Neural cell (in vitro differentiated cells): Measurements from ENCODE around the gene ACE. TPM values are rescaled to one million over a fixed set of nuclear protein-coding genes. Genes with fewer than 3 reads are reported as not detected.

Experiments
- H2AFZ ChIP-seq: fragments of 200-600, 300-800 bp; sonication (generic), shearing (Covaris generic); 2 replicates; pipeline ENCODE4 v1.6.0; 2014; ENCODE audit warnings: low read depth, mild to moderate bottlenecking, antibody characterized with exemption, low read length, moderate library complexity
- H3F3A ChIP-seq: fragments of 200-600 bp; shearing (Covaris generic); 2 replicates; pipeline ENCODE4 v1.6.1; 2016; ENCODE audit warnings: mild to moderate bottlenecking, moderate library complexity, mixed read lengths, antibody characterized with exemption, low read length; ENCODE audit not compliant: insufficient read depth, poor library complexity, severe bottlenecking
- H3K27ac ChIP-seq: fragments of 200-600, 300-800 bp; sonication (generic), shearing (Covaris generic); 2 replicates; pipeline ENCODE4 v1.5.1; 2014; ENCODE audit warnings: mild to moderate bottlenecking, low read length, moderate library complexity
- H3K27me3 ChIP-seq: fragments of 300-800, 200-600 bp; sonication (generic), shearing (Covaris generic); 2 replicates; pipeline ENCODE4 v1.6.0; 2014; ENCODE audit warnings: mild to moderate bottlenecking, low read depth, low read length, moderate library complexity; ENCODE audit not compliant: insufficient read depth
- H3K36me3 ChIP-seq: fragments of 300-800, 200-600 bp; sonication (generic), shearing (Covaris generic); 2 replicates; pipeline ENCODE4 v1.5.1; 2014; ENCODE audit warnings: mild to moderate bottlenecking, antibody characterized with exemption, low read length, moderate library complexity; ENCODE audit not compliant: insufficient read depth
- H3K4me2 ChIP-seq: fragments of 300-800, 200-600 bp; sonication (generic), shearing (Covaris generic); 2 replicates; pipeline ENCODE4 v1.6.0; 2014; ENCODE audit warnings: mild to moderate bottlenecking, low read length
- H3K4me3 ChIP-seq: fragments of 300-800, 200-600 bp; sonication (generic), shearing (Covaris generic); 2 replicates; pipeline ENCODE4 v1.5.1; 2014; ENCODE audit warnings: mild to moderate bottlenecking, low read length, moderate library complexity
- H3K79me2 ChIP-seq: fragments of 200-600 bp; shearing (Covaris generic); replicated peaks from 2 replicates; pipeline ENCODE4 v1.6.0; 2014; ENCODE audit warnings: mild to moderate bottlenecking, low read length, moderate library complexity; ENCODE audit not compliant: insufficient read depth
- H3K9ac ChIP-seq: fragments of 300-800, 200-600 bp; sonication (generic), shearing (Covaris generic); 2 replicates; pipeline ENCODE4 v1.6.1; 2016; ENCODE audit warnings: mild to moderate bottlenecking, low read length, mixed read lengths
- H3K9me2 ChIP-seq: fragments of 200-600 bp; shearing (Covaris generic); 2 replicates; pipeline ENCODE4 v1.6.1; 2016; ENCODE audit warnings: mild to moderate bottlenecking, low read length, mixed read lengths; ENCODE audit not compliant: insufficient read depth
- H3K9me3 ChIP-seq: fragments of 200-600, 300-800 bp; sonication (generic), shearing (Covaris generic); 2 replicates; pipeline ENCODE4 v1.6.1; 2016; ENCODE audit warnings: mild to moderate bottlenecking, mixed run types, low read length, moderate library complexity, mixed read lengths
- H4K20me1 ChIP-seq: fragments of 200-600 bp; shearing (Covaris generic); 2 replicates; pipeline ENCODE4 v1.6.1; 2016; ENCODE audit warnings: mild to moderate bottlenecking, mixed run types; ENCODE audit not compliant: insufficient read depth
- CTCF ChIP-seq: fragments of 450-650 bp; IDR thresholded peaks from 2 replicates; pipeline ENCODE4 v1.5.1; 2014; ENCODE audit warnings: antibody characterized with exemption, mild to moderate bottlenecking, moderate library complexity; ENCODE audit not compliant: poor library complexity, severe bottlenecking
- EP300 ChIP-seq: fragments of 450-650 bp; conservative IDR thresholded peaks from 2 replicates; pipeline ENCODE4 v1.6.1; 2014; ENCODE audit warnings: antibody characterized with exemption, mild to moderate bottlenecking, moderate library complexity; ENCODE audit not compliant: poor library complexity, severe bottlenecking
- EZH2 ChIP-seq: fragments of 200-600, 300-800 bp; shearing (Covaris generic), sonication (generic); IDR thresholded peaks from 2 replicates; pipeline ENCODE4 v1.6.1; 2014; ENCODE audit warnings: antibody characterized with exemption, low read length, borderline replicate concordance, mild to moderate bottlenecking; ENCODE audit not compliant: insufficient read depth, poor library complexity, severe bottlenecking
- MXI1 ChIP-seq: fragments of 450-650 bp; conservative IDR thresholded peaks from 2 replicates; pipeline ENCODE4 v1.6.1; 2014; ENCODE audit warnings: antibody characterized with exemption, mild to moderate bottlenecking; ENCODE audit not compliant: poor library complexity, severe bottlenecking
- POLR2AphosphoS5 ChIP-seq: IDR thresholded peaks from 2 replicates; pipeline ENCODE4 v1.6.1; 2012
- RAD21 ChIP-seq: fragments of 450-650 bp; conservative IDR thresholded peaks from 2 replicates; pipeline ENCODE4 v1.6.1; 2014; ENCODE audit warnings: antibody characterized with exemption, mild to moderate bottlenecking, moderate library complexity
- REST ChIP-seq: IDR thresholded peaks from 2 replicates; pipeline ENCODE4 v1.6.1; 2012; ENCODE audit warnings: borderline replicate concordance
- SMC3 ChIP-seq: fragments of 450-650 bp; conservative IDR thresholded peaks from 2 replicates; pipeline ENCODE4 v1.6.1; 2014; ENCODE audit warnings: antibody characterized with exemption, mild to moderate bottlenecking, moderate library complexity; ENCODE audit not compliant: poor library complexity
- TAF1 ChIP-seq: IDR thresholded peaks from 2 replicates; pipeline ENCODE4 v1.6.1; 2012; ENCODE audit warnings: low read depth
- polyA plus RNA-seq: library from polyadenylated mRNA; depleted of rRNA; stranded (reverse); fragments of >200 nt; gene quantifications from 2 replicates; pipeline ENCODE4 v1.2.3, GENCODE V29; 2014

ACE gene
- polyA plus RNA-seq, 1 donor from 2014 or later: 1.5 TPM

- Histone ChIP-seq H3F3A (no peaks in the 10 kb centered on the region), H3K4me3 (no peak overlapping the region), H3K27ac (no peak overlapping the region), H3K4me2 (no peak overlapping the region), H3K9me3 (no peaks in the 10 kb centered on the region), H3K9ac (no peak overlapping the region), H3K9me2 (no peaks in the 10 kb centered on the region), H3K27me3 (no peaks in the 10 kb centered on the region), H4K20me1 (no peaks in the 10 kb centered on the region), H3K36me3 (no peaks in the 10 kb centered on the region), H3K79me2 (no peaks in the 10 kb centered on the region), H2AFZ (no peak overlapping the region)
- TF ChIP-seq CTCF (no peak), EP300 (no peak), MXI1 (no peak), TAF1 (no peak), RAD21 (no peak)
Measured at GRCh38 chr17:63455417-63455816, 21.4 kb upstream of the ACE start.

GRCh38 chr17:63458478-63458877 is 18.4 kb upstream of the ACE start:
- H2AFZ ChIP-seq: no peak overlapping the region
- H3K27me3 ChIP-seq: no peaks in the 10 kb centered on the region
- no peak overlapping the region for H3K9ac ChIP-seq
- no peak for TF ChIP-seq REST
- no peak for TF ChIP-seq MXI1
- TF ChIP-seq TAF1: no peak
- no peak for TF ChIP-seq SMC3
- H3K9me2 ChIP-seq: no peaks in the 10 kb centered on the region
- H4K20me1 ChIP-seq: no peaks in the 10 kb centered on the region
- no peak overlapping the region for H3K27ac ChIP-seq
- H3K36me3 ChIP-seq: no peaks in the 10 kb centered on the region
- H3K4me2 ChIP-seq: no peak overlapping the region
- no peak overlapping the region for H3K4me3 ChIP-seq
- H3K9me3 ChIP-seq: no peaks in the 10 kb centered on the region
- H3F3A ChIP-seq: no peaks in the 10 kb centered on the region
- no peaks in the 10 kb centered on the region for H3K79me2 ChIP-seq

GRCh38 chr17:63460018-63460417 is 16.8 kb upstream of the ACE start:
- H2AFZ ChIP-seq: no peak overlapping the region
- H3K4me3 ChIP-seq: no peak overlapping the region
- H4K20me1 ChIP-seq: no peaks in the 10 kb centered on the region
- no peak overlapping the region for H3K27ac ChIP-seq
- no peaks in the 10 kb centered on the region for H3K9me2 ChIP-seq
- no peak overlapping the region for H3K4me2 ChIP-seq
- H3K36me3 ChIP-seq: no peaks in the 10 kb centered on the region
- no peaks in the 10 kb centered on the region for H3K9me3 ChIP-seq
- no peak overlapping the region for H3K9ac ChIP-seq
- TF ChIP-seq REST (no peak), TAF1 (no peak), CTCF (no peak), RAD21 (no peak), POLR2AphosphoS5 (no peak), EZH2 (no peak), EP300 (no peak), MXI1 (no peak), SMC3 (no peak)
- no peaks in the 10 kb centered on the region for H3K79me2 ChIP-seq
- H3F3A ChIP-seq: no peaks in the 10 kb centered on the region
- no peaks in the 10 kb centered on the region for H3K27me3 ChIP-seq
